Heart right ventricle (tissue), 16 donors: ENCODE measurements around the gene RIT2. TPM values are rescaled to one million over a fixed set of nuclear protein-coding genes. Genes with fewer than 3 reads are reported as not detected.

Experiments
- ATAC-seq, 8 donors: fragments of 200-7000 bp; cut with Tn5 transposase; one replicate each; pipeline ENCODE4 v1.9.1; 2020; ENCODE audit warnings: mild to moderate bottlenecking in 8 of 8, moderate library complexity in 8 of 8, moderate number of reproducible peaks in 1 of 8
- DNase-seq, 2 donors: peaks; one replicate each; pipeline ENCODE4 v3.0.0-alpha.2; 2020
- H3K27ac ChIP-seq, 10 donors: fragments of 200-600 bp; sonication (generic) in 2 of 10; one replicate each; pipeline versions ENCODE4 v1.5.0 to v1.8.0; 2020 to 2022; ENCODE audit warnings: mild to moderate bottlenecking in 3 of 10
- H3K27me3 ChIP-seq, 7 donors: fragments of 200-600 bp; one replicate each; pipeline ENCODE4 v1.8.0; 2021 to 2022; ENCODE audit warnings: mild to moderate bottlenecking in 2 of 7
- H3K36me3 ChIP-seq, 9 donors: fragments of 200-600 bp; sonication (generic) in 1 of 9; one replicate each; pipeline versions ENCODE4 v1.5.0 to v1.8.0; 2020 to 2022; ENCODE audit warnings: mild to moderate bottlenecking in 2 of 9
- H3K4me1 ChIP-seq, 9 donors: fragments of 200-600 bp; sonication (generic) in 1 of 9; one replicate each; pipeline versions ENCODE4 v1.5.0 to v1.8.0; 2020 to 2022; ENCODE audit warnings: mild to moderate bottlenecking in 4 of 9
- H3K4me3 ChIP-seq, 10 donors: fragments of 200-600 bp; sonication (generic) in 2 of 10; one replicate each; pipeline versions ENCODE4 v1.5.0 to v1.8.0; 2020 to 2022; ENCODE audit warnings: mild to moderate bottlenecking in 7 of 10, moderate library complexity in 2 of 10
- H3K9me3 ChIP-seq, 11 donors: fragments of 200-600 bp in 10 of 11; sonication (generic) in 2 of 11; one replicate each; pipeline versions ENCODE4 v1.5.0 to v1.8.0; 2013 to 2022; ENCODE audit warnings: mild to moderate bottlenecking in 2 of 11, control low read depth in 1 of 11, moderate library complexity in 1 of 11
- WGBS, 2 donors: extraction: QIAGEN DNeasy Blood & Tissue Kit; methylation state at CpG; one replicate each; pipeline ENCODE4 v1.1.7; 2013; ENCODE audit warnings: inconsistent platforms in 1 of 2; 5-methylcytosine and 5-hydroxymethylcytosine counted together
- intact Hi-C, 10 donors: fragments of 100-400 bp; cut with DNase I; formaldehyde crosslinking; loops; one replicate each; pipeline versions ENCODE4 v1.11.1 to v1.14.2; 2022
- polyA plus RNA-seq, 2 donors: library from polyadenylated mRNA; stranded (reverse); fragments of 200-250 nt; gene quantifications; one replicate each; pipeline ENCODE4 v1.2.3, GENCODE V29; 2013
- total RNA-seq, 10 donors: library from RNA; stranded (reverse); fragmentation: NEBNext Ultra II Directional in 3 of 10; extraction: Animal tissue kit (Norgen Biotek cat#: 25700) in 3 of 10; gene quantifications; one replicate each; pipeline versions ENCODE4 v1.2.1 to v1.2.4, GENCODE V29; 2021 to 2023
- TF ChIP-seq, protein P1 (sequence below), 9 donors: fragments of 200-600 bp; sonication (generic) in 2 of 9; IDR thresholded peaks; one replicate each; pipeline versions ENCODE4 v1.5.0 to v1.8.0; 2021 to 2022; ENCODE audit warnings: antibody characterized with exemption in 9 of 9, mild to moderate bottlenecking in 5 of 9, moderate library complexity in 1 of 9
- donor health status: Arrhythmogenic right ventricular cardiomyopathy.
- donor health status: ischemic (EF 13 %, LVEDD 7.1; RV severe dilation, severe dysfunction).
- donor health status: healthy with polysubstance abuse.
- donor health status: DM: no; HTN: yes; CAD: no.
- donor health status: DM: no; HTN: no; CAD: no.
- donor health status: ischemic (EF 25% LVEDD 6.9; RV normal size, moderate dysfunction).
- donor health status: ischemic (EF 25% LVEDD 5.7; RV mildly dilated, moderate dysfunction).
- donor health status: healthy.
- donor health status: DM: yes; HTN: yes; CAD: no.
- donor health status: Ischemic cardiomyopathy.
- donor health status: ischemic (EF 35%, LVEDD 5.7; RV mildly dilated, moderate dysfunction).
- donor health status: nonischemic (EF 11% LVEDD 7.7; RV severe dilation, severe dysfunction).
- donor health status: DM: yes; HTN: yes; CAD: no.
- donor health status: PGD.
- donor health status: ischemic (EF 29% LVEDD 5.4; RV normal size, mild dysfunction).
- donor health status: nonischemic (EF 23%, LVEDD 6.1; RV moderate dilation, normal function).

The RIT2 gene
- total and polyA plus RNA-seq, 12 donors, result not detected

DNA sequence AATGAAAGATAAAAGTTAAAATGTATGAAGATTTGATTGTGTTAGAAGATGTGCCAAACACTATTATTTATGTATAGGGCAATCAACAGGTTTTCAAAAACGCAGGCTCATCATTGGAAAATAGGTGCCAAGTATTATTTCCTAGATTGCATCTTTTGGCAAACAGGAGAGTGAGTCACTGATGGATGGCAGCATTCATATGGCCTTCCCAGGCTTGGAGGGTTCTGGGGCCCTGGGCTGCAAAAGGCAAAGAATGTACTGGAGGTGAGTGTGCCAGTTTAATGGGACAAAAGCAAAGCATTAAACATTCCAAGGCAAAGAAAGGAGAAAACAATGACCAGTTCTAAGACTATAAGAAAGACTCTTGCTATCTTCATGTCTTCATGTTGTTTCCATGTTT is 379.4 kb downstream of the RIT2 start:
- H3K9me3 ChIP-seq, result no peaks in the 10 kb centered on the region
- no peak for ATAC-seq
- 78 to 82% methylated on average over 1 of the region's 1 CpG for WGBS, 2 donors
- no peak overlapping the region for H3K27ac ChIP-seq
- intact Hi-C loops, result no loop called here
- no peaks in the 10 kb centered on the region for H3K27me3 ChIP-seq
- H3K4me3 ChIP-seq, result no peak overlapping the region
- H3K36me3 ChIP-seq, result no peaks in the 10 kb centered on the region
- DNase-seq, result no peak
- no peaks in the 10 kb centered on the region for H3K4me1 ChIP-seq
- TF ChIP-seq, protein P1, sequence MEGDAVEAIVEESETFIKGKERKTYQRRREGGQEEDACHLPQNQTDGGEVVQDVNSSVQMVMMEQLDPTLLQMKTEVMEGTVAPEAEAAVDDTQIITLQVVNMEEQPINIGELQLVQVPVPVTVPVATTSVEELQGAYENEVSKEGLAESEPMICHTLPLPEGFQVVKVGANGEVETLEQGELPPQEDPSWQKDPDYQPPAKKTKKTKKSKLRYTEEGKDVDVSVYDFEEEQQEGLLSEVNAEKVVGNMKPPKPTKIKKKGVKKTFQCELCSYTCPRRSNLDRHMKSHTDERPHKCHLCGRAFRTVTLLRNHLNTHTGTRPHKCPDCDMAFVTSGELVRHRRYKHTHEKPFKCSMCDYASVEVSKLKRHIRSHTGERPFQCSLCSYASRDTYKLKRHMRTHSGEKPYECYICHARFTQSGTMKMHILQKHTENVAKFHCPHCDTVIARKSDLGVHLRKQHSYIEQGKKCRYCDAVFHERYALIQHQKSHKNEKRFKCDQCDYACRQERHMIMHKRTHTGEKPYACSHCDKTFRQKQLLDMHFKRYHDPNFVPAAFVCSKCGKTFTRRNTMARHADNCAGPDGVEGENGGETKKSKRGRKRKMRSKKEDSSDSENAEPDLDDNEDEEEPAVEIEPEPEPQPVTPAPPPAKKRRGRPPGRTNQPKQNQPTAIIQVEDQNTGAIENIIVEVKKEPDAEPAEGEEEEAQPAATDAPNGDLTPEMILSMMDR (IDR thresholded peaks at IDR 0.05), result no peak

DNA sequence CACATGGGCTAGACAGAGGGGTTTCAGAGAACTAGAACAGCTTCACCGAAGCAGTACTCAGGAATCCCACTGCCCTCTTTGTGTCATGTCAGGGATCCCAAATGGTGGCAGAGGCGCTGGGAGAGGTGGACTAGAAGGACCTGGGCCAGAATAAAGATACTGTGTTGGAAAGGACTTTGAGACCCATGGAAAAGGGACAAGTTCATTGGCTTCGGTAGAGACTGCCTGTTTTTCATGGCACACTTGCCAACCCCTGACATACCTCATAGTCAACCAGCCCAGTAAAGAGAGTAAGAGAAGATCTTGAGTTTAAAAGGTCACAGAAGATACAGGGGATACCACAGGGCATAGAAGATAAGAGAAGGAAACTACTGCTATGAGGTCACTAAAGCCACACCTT is 381.0 kb downstream of the RIT2 start:
- TF ChIP-seq, protein P1 (IDR thresholded peaks at IDR 0.05), result no peak
- Histone ChIP-seq H3K36me3 (no peaks in the 10 kb centered on the region), H3K4me1 (no peaks in the 10 kb centered on the region), H3K27ac (no peak overlapping the region), H3K4me3 (no peak overlapping the region), H3K27me3 (no peaks in the 10 kb centered on the region), H3K9me3 (no peaks in the 10 kb centered on the region)
- WGBS, 2 donors, result 85 to 86% methylated on average over 3 of the region's 3 CpGs
- ATAC-seq, result no peak
- no peak for DNase-seq
- intact Hi-C loops, result loop anchor here in 1 of 10 donors (5.0 kb wide), 1 partner anchor 437 kb away; no protein-coding TSS in a partner anchor

DNA sequence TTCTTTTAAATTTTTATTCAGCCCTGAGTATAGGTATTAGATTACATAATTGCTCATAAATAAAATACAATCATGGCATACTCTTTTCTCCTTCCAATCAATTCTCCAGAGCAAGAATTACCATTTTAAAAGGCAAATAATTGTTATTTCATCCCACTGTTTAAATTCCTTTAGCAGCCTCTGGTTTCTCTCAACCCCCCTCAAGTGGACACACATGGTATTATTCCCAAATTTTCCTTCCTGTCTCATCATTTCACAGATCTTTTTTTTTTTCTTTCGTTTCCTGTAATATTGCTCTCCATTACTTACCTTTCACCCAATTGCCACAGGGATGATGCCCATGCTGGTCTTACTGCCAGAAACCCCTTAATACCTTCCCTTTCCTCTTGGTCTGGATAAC is 385.2 kb downstream of the RIT2 start:
- DNase-seq (no peak), ATAC-seq (no peak)
- no peaks in the 10 kb centered on the region for H3K36me3 ChIP-seq
- H3K27ac ChIP-seq, result no peak overlapping the region
- TF ChIP-seq, protein P1 (IDR thresholded peaks at IDR 0.05), result peak in 6 of 9 donors; percentile 6 to 44 (median 23)
- no peaks in the 10 kb centered on the region for H3K27me3 ChIP-seq
- 58 to 88% methylated on average over 1 of the region's 1 CpG for WGBS, 2 donors
- intact Hi-C loops, result loop anchor here in 1 of 10 donors (5.0 kb wide), 1 partner anchor 433 kb away; no protein-coding TSS in a partner anchor
- no peak overlapping the region for H3K4me3 ChIP-seq
- H3K9me3 ChIP-seq, result peaks cover 0 to 6% (median 0%) of the 10 kb centered on the region in 11 donors
- H3K4me1 ChIP-seq, result no peaks in the 10 kb centered on the region

DNA sequence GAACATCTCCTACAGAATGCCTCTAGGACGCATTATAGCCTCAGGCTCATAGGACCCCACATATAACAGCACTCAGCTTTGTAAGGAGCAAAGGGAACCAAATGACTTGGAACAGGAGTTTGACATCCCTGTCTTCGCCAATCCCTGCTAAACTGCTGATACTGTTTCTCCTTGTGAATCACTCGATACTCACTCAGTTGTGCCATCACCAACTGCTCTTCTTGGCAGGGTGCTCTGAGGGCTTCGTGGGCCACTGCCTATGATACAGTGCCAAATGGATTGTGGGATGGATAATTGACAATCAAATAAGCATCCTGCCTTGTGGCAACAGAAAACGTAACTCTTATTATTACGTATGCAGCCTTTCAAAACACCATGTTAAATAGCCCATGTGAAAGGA is 396.3 kb downstream of the RIT2 start:
- DNase-seq (no peak), ATAC-seq (no peak)
- TF ChIP-seq, protein P1 (IDR thresholded peaks at IDR 0.05), result no peak
- Histone ChIP-seq H3K4me1 (no peaks in the 10 kb centered on the region), H3K9me3 (no peaks in the 10 kb centered on the region), H3K4me3 (no peak overlapping the region), H3K27me3 (no peaks in the 10 kb centered on the region), H3K27ac (no peak overlapping the region), H3K36me3 (no peaks in the 10 kb centered on the region)
- intact Hi-C loops, result no loop called here
- 76 to 81% methylated on average over 6 of the region's 6 CpGs for WGBS, 2 donors
